Natural killer cell (primary cell): ENCODE results near the gene VASP. TPM values are rescaled to one million over a fixed set of nuclear protein-coding genes. Genes with fewer than 3 reads are reported as not detected.

Experiments
- ATAC-seq, 3 donors: fragments of 150-1000 bp in 2 of 3; fragments of 200-7000 bp in 1 of 3; cut with Tn5 transposase; 1 replicate in 1 of 3; 2 replicates in 2 of 3; pipeline ENCODE4 v1.10.0; 2021; ENCODE audit warnings: mild to moderate bottlenecking in 2 of 3, moderate library complexity in 2 of 3
- DNase-seq, 2 donors: peaks; one replicate each; pipeline versions ENCODE4 v3.0.0 to v3.0.0-alpha.2; 2013 to 2021; ENCODE audit warnings: mixed read lengths in 1 of 2
- H3K27ac ChIP-seq: one replicate; pipeline ENCODE4 v1.5.1; 2013; ENCODE audit warnings: mild to moderate bottlenecking, low read length
- H3K27me3 ChIP-seq: one replicate; pipeline ENCODE4 v1.6.1; 2013; ENCODE audit warnings: low read length; ENCODE audit not compliant: control insufficient read depth, insufficient read depth
- H3K36me3 ChIP-seq: one replicate; pipeline ENCODE4 v1.6.1; 2013; ENCODE audit warnings: low read length; ENCODE audit not compliant: control insufficient read depth, insufficient read depth
- H3K4me1 ChIP-seq: one replicate; pipeline ENCODE4 v1.6.1; 2013; ENCODE audit warnings: low read length; ENCODE audit not compliant: control insufficient read depth, insufficient read depth
- H3K4me3 ChIP-seq: one replicate; pipeline ENCODE4 v1.5.1; 2013; ENCODE audit warnings: low read length
- H3K9me3 ChIP-seq: one replicate; pipeline ENCODE4 v1.6.1; 2013; ENCODE audit warnings: low read length; ENCODE audit not compliant: control insufficient read depth, insufficient read depth
- H3K27ac Mint-ChIP-seq, 2 donors: one replicate each; pipeline ENCODE4 v1.8.0; 2022; ENCODE audit warnings: mild to moderate bottlenecking in 2 of 2, mixed read lengths in 2 of 2, moderate library complexity in 1 of 2
- H3K27me3 Mint-ChIP-seq, 2 donors: one replicate each; pipeline ENCODE4 v1.8.0; 2022; ENCODE audit warnings: low read depth in 2 of 2, mixed read lengths in 2 of 2
- H3K36me3 Mint-ChIP-seq: one replicate; pipeline ENCODE4 v1.8.0; 2022; ENCODE audit warnings: mixed read lengths
- H3K4me1 Mint-ChIP-seq, 2 donors: one replicate each; pipeline ENCODE4 v1.8.0; 2022; ENCODE audit warnings: mixed read lengths in 2 of 2
- H3K4me3 Mint-ChIP-seq: one replicate; pipeline ENCODE4 v1.8.0; 2022; ENCODE audit warnings: mild to moderate bottlenecking, moderate library complexity, mixed read lengths
- H3K9me3 Mint-ChIP-seq, 2 donors: one replicate each; pipeline ENCODE4 v1.8.0; 2022; ENCODE audit warnings: mixed read lengths in 2 of 2
- CTCF ChIP-seq: fragments of 200-600 bp; IDR thresholded peaks from one replicate; pipeline ENCODE4 v1.8.0; 2022; ENCODE audit warnings: antibody characterized with exemption
- WGBS: methylation state at CpG from one replicate; pipeline ENCODE4 v1.1.7; 2013; ENCODE audit warnings: missing lambda C conversion rate; ENCODE audit not compliant: insufficient coverage; 5-methylcytosine and 5-hydroxymethylcytosine counted together
- intact Hi-C: fragments of 100-400 bp; cut with micrococcal nuclease; formaldehyde crosslinking; loops from one replicate; pipeline ENCODE4 v1.14.2; 2022
- total RNA-seq, 4 donors: library from RNA; stranded (reverse); fragments of 120-200 nt in 1 of 4; gene quantifications; one replicate each; pipeline versions ENCODE4 v1.2.3 to v1.2.4, GENCODE V29; 2013 to 2022

The VASP gene
- total RNA-seq, 3 donors from 2014 or later (not counting 1 experiment from before 2014, with no cell fraction given), result 192 to 244 (median 237) TPM

GRCh38 chr19:45547965-45548609, 40.8 kb downstream of the VASP start:
- Mint-ChIP-seq H3K9me3 (no peaks in the 10 kb centered on the region), H3K4me3 (no peak overlapping the region), H3K27me3 (no peaks in the 10 kb centered on the region), H3K27ac (no peak overlapping the region), H3K4me1 (no peaks in the 10 kb centered on the region), H3K36me3 (no peaks in the 10 kb centered on the region)
- no peaks in the 10 kb centered on the region for H3K4me1 ChIP-seq
- H3K9me3 ChIP-seq, result no peaks in the 10 kb centered on the region
- no peak overlapping the region for H3K4me3 ChIP-seq
- intact Hi-C loops, result no loop called here
- peaks cover 1% of the 10 kb centered on the region for H3K36me3 ChIP-seq
- no peak overlapping the region for H3K27ac ChIP-seq
- H3K27me3 ChIP-seq, result no peaks in the 10 kb centered on the region
- WGBS, result 88% methylated on average over 9 of the region's 9 CpGs
- TF ChIP-seq CTCF, result no peak
- ATAC-seq, result no peak
- DNase-seq, result no peak

GRCh38 chr19:45553464-45553863, 46.2 kb downstream of the VASP start:
- H3K36me3 ChIP-seq, result peaks cover 3% of the 10 kb centered on the region
- 98% methylated on average over 34 of the region's 34 CpGs for WGBS
- Mint-ChIP-seq H3K36me3 (no peaks in the 10 kb centered on the region), H3K27ac (no peak overlapping the region), H3K27me3 (no peaks in the 10 kb centered on the region), H3K4me3 (no peak overlapping the region), H3K4me1 (peaks cover 4 to 10% of the 10 kb centered on the region in 2 donors), H3K9me3 (no peaks in the 10 kb centered on the region)
- no peaks in the 10 kb centered on the region for H3K9me3 ChIP-seq
- peaks cover 5% of the 10 kb centered on the region for H3K4me1 ChIP-seq
- no peaks in the 10 kb centered on the region for H3K27me3 ChIP-seq
- DNase-seq (no peak), ATAC-seq (no peak)
- no peak for TF ChIP-seq CTCF
- no peak overlapping the region for H3K4me3 ChIP-seq
- intact Hi-C loops, result no loop called here
- no peak overlapping the region for H3K27ac ChIP-seq

- intact Hi-C loops, result no loop called here
- H3K4me1 ChIP-seq, result peaks cover 7% of the 10 kb centered on the region
- no peak overlapping the region for H3K27ac ChIP-seq
- no peaks in the 10 kb centered on the region for H3K27me3 ChIP-seq
- no peak for DNase-seq
- Mint-ChIP-seq H3K27me3 (no peaks in the 10 kb centered on the region), H3K36me3 (no peaks in the 10 kb centered on the region), H3K27ac (no peak overlapping the region), H3K4me3 (no peak overlapping the region), H3K9me3 (no peaks in the 10 kb centered on the region), H3K4me1 (peaks cover 7 to 10% of the 10 kb centered on the region in 2 donors)
- H3K9me3 ChIP-seq, result no peaks in the 10 kb centered on the region
- ATAC-seq, result no peak
- WGBS, result 100% methylated on average over 1 of the region's 1 CpG
- H3K4me3 ChIP-seq, result no peak overlapping the region
- TF ChIP-seq CTCF, result no peak
- H3K36me3 ChIP-seq, result peaks cover 3% of the 10 kb centered on the region
These were observed 47.2 kb downstream of the VASP start for GRCh38 chr19:45554481-45554880.

GRCh38 chr19:45556835-45557234, 49.6 kb downstream of the VASP start:
- Mint-ChIP-seq H3K27ac (no peak overlapping the region), H3K9me3 (no peaks in the 10 kb centered on the region), H3K27me3 (no peaks in the 10 kb centered on the region), H3K4me3 (no peak overlapping the region), H3K36me3 (no peaks in the 10 kb centered on the region), H3K4me1 (peaks cover 7 to 16% of the 10 kb centered on the region in 2 donors)
- intact Hi-C loops, result loop anchor here (5.0 kb wide), 1 partner anchor 35 kb away; no protein-coding TSS in a partner anchor
- WGBS, result 90% methylated on average over 5 of the region's 5 CpGs
- TF ChIP-seq CTCF, result no peak
- Histone ChIP-seq H3K27ac (no peak overlapping the region), H3K9me3 (no peaks in the 10 kb centered on the region), H3K36me3 (peaks cover 3% of the 10 kb centered on the region), H3K27me3 (no peaks in the 10 kb centered on the region), H3K4me3 (no peak overlapping the region), H3K4me1 (peaks cover 7% of the 10 kb centered on the region)
- no peak for DNase-seq
- ATAC-seq, result no peak
